Measurements from ENCODE around the gene ABCA13. TPM values are rescaled to one million over a fixed set of nuclear protein-coding genes. Genes with fewer than 3 reads are reported as not detected.

The ABCA13 gene
- polyA plus RNA-seq, 1 of the 3 experiments (the other 2 are of a cell fraction): not detected

GRCh38 chr7:48643431-48644013, 472.3 kb downstream of the ABCA13 start:
- WGBS (ENCODE audit: low lambda C conversion rate): 0% methylated on average over 2 of the region's 2 CpGs
- no peak for TF ChIP-seq GABPA (IDR thresholded peaks at IDR 0.05; ENCODE audit: low read depth)
- no peak for TF ChIP-seq TEAD4 (IDR thresholded peaks at IDR 0.05; ENCODE audit: borderline replicate concordance, insufficient read depth)
- TF ChIP-seq USF1 (IDR thresholded peaks at IDR 0.05; ENCODE audit: borderline replicate concordance, low read depth): no peak
- DNase-seq: no peak
- no peaks in the 10 kb centered on the region for H4K20me1 ChIP-seq (ENCODE audit: insufficient read depth)
- no peaks in the 10 kb centered on the region for H3K9me2 ChIP-seq
- no peak overlapping the region for H3K27ac ChIP-seq (ENCODE audit: low read depth in 2 of 2, low read length in 1 of 2)
- H3K36me3 ChIP-seq (replicated peaks in 1 of 2; ENCODE audit: control insufficient read depth in 1 of 2, insufficient read depth in 2 of 2, low read length in 1 of 2): no peaks in the 10 kb centered on the region
- H2AFZ ChIP-seq (ENCODE audit: low read depth): no peak overlapping the region
- H3K9me3 ChIP-seq: no peaks in the 10 kb centered on the region
- no peaks in the 10 kb centered on the region for H3F3A ChIP-seq (replicated peaks; ENCODE audit: insufficient read depth)
- no peak overlapping the region for H3K4me3 ChIP-seq (ENCODE audit: low read depth in 2 of 2, low read length in 1 of 2)
- no peaks in the 10 kb centered on the region for H3K27me3 ChIP-seq (ENCODE audit: insufficient read depth)
- ChIA-PET POLR2A (no interaction called here), CTCF (no interaction called here)
- no peak overlapping the region for H3K9ac ChIP-seq
- no peaks in the 10 kb centered on the region for H3K4me1 ChIP-seq (ENCODE audit: control insufficient read depth in 1 of 2, insufficient read depth in 2 of 2, low read depth in 1 of 2, low read length in 1 of 2)
- H3K4me2 ChIP-seq: no peak overlapping the region
- no peaks in the 10 kb centered on the region for H3K79me2 ChIP-seq (ENCODE audit: insufficient read depth)

- no peak overlapping the region for H2AFZ ChIP-seq (ENCODE audit: low read depth)
- no peaks in the 10 kb centered on the region for H3K27me3 ChIP-seq (ENCODE audit: insufficient read depth)
- no peaks in the 10 kb centered on the region for H3K36me3 ChIP-seq (replicated peaks in 1 of 2; ENCODE audit: control insufficient read depth in 1 of 2, insufficient read depth in 2 of 2, low read length in 1 of 2)
- WGBS (ENCODE audit: low lambda C conversion rate): 0% methylated on average over 2 of the region's 2 CpGs
- no peak overlapping the region for H3K9ac ChIP-seq
- H3K4me2 ChIP-seq: no peak overlapping the region
- H3K9me2 ChIP-seq: no peaks in the 10 kb centered on the region
- H3K27ac ChIP-seq (ENCODE audit: low read depth in 2 of 2, low read length in 1 of 2): no peak overlapping the region
- no peak for TF ChIP-seq USF2 (IDR thresholded peaks at IDR 0.05; ENCODE audit: borderline replicate concordance, low read depth, low read length)
- TF ChIP-seq NFIC (IDR thresholded peaks at IDR 0.05; ENCODE audit: borderline replicate concordance): no peak
- TF ChIP-seq RCOR1 (IDR thresholded peaks at IDR 0.05; ENCODE audit: low read length): no peak
- TF ChIP-seq TEAD4 (IDR thresholded peaks at IDR 0.05; ENCODE audit: borderline replicate concordance, insufficient read depth): no peak
- TF ChIP-seq IRF3 (IDR thresholded peaks at IDR 0.05; ENCODE audit: low read depth, low read length): no peak
- TF ChIP-seq GABPA (IDR thresholded peaks at IDR 0.05; ENCODE audit: low read depth): no peak
- no peak for TF ChIP-seq CHD2 (IDR thresholded peaks at IDR 0.05; ENCODE audit: low read length, partially characterized antibody)
- TF ChIP-seq EP300 (IDR thresholded peaks at IDR 0.05; ENCODE audit: borderline replicate concordance in 1 of 2, low read depth in 1 of 2, low read length in 1 of 2): no peak
- TF ChIP-seq ZBTB33 (IDR thresholded peaks at IDR 0.05; ENCODE audit: borderline replicate concordance, low read depth): no peak
- TF ChIP-seq MAX (IDR thresholded peaks at IDR 0.05; ENCODE audit: low read depth): no peak
- TF ChIP-seq RAD21 (IDR thresholded peaks at IDR 0.05; ENCODE audit: low read length): no peak
- no peak for TF ChIP-seq PBX3 (IDR thresholded peaks at IDR 0.05)
- H3F3A ChIP-seq (replicated peaks; ENCODE audit: insufficient read depth): no peaks in the 10 kb centered on the region
- H3K79me2 ChIP-seq (ENCODE audit: insufficient read depth): no peaks in the 10 kb centered on the region
- ChIA-PET CTCF (no interaction called here), POLR2A (no interaction called here)
- H3K4me3 ChIP-seq (ENCODE audit: low read depth in 2 of 2, low read length in 1 of 2): no peak overlapping the region
- H3K9me3 ChIP-seq: no peaks in the 10 kb centered on the region
- DNase-seq: no peak
- H4K20me1 ChIP-seq (ENCODE audit: insufficient read depth): no peaks in the 10 kb centered on the region
- no peaks in the 10 kb centered on the region for H3K4me1 ChIP-seq (ENCODE audit: control insufficient read depth in 1 of 2, insufficient read depth in 2 of 2, low read depth in 1 of 2, low read length in 1 of 2)
Measured at GRCh38 chr7:48658138-48658537, 486.9 kb downstream of the ABCA13 start.
